ENCODE results near the gene RRP12.
"Not testable (repeated sequence)": the region's sequence is repeated elsewhere in the genome, so short reads cannot be mapped to it uniquely, and the experiment has no call there.

The RRP12 gene, protein sequence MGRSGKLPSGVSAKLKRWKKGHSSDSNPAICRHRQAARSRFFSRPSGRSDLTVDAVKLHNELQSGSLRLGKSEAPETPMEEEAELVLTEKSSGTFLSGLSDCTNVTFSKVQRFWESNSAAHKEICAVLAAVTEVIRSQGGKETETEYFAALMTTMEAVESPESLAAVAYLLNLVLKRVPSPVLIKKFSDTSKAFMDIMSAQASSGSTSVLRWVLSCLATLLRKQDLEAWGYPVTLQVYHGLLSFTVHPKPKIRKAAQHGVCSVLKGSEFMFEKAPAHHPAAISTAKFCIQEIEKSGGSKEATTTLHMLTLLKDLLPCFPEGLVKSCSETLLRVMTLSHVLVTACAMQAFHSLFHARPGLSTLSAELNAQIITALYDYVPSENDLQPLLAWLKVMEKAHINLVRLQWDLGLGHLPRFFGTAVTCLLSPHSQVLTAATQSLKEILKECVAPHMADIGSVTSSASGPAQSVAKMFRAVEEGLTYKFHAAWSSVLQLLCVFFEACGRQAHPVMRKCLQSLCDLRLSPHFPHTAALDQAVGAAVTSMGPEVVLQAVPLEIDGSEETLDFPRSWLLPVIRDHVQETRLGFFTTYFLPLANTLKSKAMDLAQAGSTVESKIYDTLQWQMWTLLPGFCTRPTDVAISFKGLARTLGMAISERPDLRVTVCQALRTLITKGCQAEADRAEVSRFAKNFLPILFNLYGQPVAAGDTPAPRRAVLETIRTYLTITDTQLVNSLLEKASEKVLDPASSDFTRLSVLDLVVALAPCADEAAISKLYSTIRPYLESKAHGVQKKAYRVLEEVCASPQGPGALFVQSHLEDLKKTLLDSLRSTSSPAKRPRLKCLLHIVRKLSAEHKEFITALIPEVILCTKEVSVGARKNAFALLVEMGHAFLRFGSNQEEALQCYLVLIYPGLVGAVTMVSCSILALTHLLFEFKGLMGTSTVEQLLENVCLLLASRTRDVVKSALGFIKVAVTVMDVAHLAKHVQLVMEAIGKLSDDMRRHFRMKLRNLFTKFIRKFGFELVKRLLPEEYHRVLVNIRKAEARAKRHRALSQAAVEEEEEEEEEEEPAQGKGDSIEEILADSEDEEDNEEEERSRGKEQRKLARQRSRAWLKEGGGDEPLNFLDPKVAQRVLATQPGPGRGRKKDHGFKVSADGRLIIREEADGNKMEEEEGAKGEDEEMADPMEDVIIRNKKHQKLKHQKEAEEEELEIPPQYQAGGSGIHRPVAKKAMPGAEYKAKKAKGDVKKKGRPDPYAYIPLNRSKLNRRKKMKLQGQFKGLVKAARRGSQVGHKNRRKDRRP (N-terminal part only)

DNA sequence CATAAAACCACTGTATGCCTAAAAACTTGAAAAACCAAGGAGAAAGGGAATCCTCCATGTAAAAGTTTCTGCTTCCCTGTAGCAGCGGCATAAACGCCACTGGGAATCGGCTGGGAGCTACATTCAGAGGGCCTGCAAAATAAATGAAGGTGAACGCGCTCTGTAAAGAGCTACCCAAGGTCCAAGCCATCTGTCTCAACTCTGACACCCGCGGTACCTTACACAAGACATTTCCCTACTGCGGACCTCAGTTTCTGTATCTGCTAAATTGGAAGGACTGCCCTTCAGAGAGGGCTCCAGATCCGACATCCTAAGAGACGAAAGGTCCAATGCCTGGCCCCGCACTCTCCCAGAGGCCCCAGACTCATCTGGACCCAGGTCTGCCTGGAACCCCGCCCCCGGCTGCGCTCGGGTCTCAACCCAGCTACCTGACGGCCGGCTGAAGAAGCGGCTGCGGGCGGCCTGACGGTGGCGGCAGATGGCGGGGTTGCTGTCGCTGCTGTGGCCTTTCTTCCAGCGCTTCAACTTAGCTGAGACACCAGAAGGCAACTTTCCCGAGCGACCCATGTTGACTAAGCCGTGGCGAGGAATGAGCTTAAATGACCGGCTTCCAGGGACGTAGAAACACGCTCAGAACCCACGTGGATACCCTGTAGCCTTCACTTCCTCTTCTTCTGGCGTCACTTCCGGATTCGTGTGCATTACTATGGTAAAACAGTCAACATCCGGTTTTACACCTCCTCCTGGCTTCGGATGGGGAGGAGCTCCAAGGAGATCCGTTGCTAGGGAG is at the start of gene RRP12:
RRP12 (minus strand) TSS at position 676 of the 790 bp plus-strand sequence; CDS start at position 567, 109 bp downstream.
- peak; percentile 85 for DNase-seq (ENCODE audit: low spot score)

DNA sequence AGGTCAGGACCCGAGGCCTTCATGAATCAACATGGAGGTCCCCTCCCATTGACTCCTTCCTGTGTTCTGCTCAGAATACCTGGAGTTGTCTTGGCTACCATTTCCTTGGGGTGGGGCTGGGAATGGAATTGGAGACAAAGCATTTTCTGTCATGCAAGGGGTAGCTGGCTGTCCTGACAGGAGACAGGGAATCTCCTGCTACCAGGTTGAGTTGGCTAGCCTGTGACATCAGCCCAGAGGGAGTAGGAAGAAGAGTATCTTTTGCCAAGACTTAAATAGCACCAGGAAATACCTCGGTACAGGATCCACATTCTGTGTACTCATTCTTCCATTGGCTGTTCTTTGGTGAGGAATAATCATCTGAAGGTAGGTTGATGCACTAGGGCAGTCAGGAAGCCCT is 49.7 kb upstream of the RRP12 start:
- no peak for DNase-seq (ENCODE audit: low spot score)

- peak; percentile 92 for DNase-seq (ENCODE audit: low spot score)
These were observed 44.8 kb upstream of the RRP12 start, which contains the start of the genes EXOSC1 and ZDHHC16 for GRCh38 chr10:97445722-97446639. Gene EXOSC1 (minus strand): TSS chr10:97446006. CDS start chr10:97445985, 21 bp downstream. Gene ZDHHC16 (plus strand): TSS chr10:97446175. CDS start chr10:97451676, 5,501 bp downstream.

GRCh38 chr10:97445357-97445721 is 44.2 kb upstream of the RRP12 start:
- DNase-seq (ENCODE audit: low spot score), result no peak

- no peak for DNase-seq (ENCODE audit: low spot score)
These were observed 43.1 kb upstream of the RRP12 start for GRCh38 chr10:97444212-97444611.

DNA sequence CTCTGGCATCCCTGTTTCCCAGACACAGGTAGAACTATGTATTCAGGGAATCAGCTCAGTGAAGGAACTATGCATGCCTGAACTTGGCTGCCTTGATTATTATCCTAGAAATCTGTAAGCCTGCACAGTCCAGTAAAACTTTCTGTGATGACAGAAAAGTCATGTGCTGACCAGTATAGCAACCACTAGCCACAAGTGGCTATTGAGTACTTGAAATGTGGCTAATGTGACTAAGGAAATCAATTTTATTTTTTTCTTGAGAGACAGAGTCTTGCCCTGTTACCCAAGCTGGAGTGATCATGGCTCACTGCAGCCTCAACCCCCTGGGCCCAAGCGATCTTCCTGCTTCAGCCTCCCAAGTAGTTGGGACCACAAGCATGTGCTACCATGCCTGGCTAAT is 41.1 kb upstream of the RRP12 start:
- no peak for DNase-seq (ENCODE audit: low spot score)

DNA sequence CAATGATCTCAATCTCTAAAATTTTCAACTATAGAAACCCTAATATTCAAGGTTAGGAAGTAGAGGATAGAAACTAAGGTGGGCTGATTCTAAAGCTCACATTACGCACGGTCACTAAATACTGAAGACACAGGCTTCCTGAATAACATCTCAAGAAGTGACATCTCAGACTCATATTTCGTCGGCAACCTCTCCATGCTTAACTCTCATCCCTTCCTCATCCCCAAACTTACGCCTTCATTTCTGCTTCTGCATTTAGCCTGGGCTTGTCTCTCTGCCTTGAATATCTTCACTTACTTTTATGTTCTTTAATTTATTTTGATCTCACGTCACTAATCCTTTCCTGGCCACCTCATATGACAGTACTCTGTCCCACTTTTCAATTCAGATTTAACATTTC is 34.1 kb upstream of the RRP12 start:
- no peak for DNase-seq (ENCODE audit: low spot score)

DNA sequence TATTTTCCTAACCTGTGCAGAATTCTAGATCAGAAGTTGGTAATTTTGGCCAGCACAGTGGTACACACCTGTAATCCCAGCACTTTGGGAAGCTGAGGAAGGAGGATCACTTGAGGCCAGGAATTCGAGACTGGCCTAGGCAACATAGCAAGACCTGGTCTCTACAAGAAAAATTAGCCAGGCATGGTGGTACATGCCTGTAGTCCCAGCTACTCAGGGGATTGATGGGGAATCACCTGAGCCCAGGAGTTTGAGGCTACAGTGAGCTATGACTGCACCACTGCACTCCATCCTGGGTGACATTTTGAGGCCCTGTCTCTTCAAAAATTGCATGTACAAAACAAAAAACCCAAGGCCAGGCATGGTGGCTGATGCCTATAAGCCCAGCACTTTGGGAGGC is 33.4 kb upstream of the RRP12 start:
- DNase-seq (ENCODE audit: low spot score), result no peak

GRCh38 chr10:97434055-97434454 is 32.9 kb upstream of the RRP12 start:
- no peak for DNase-seq (ENCODE audit: low spot score)

DNA sequence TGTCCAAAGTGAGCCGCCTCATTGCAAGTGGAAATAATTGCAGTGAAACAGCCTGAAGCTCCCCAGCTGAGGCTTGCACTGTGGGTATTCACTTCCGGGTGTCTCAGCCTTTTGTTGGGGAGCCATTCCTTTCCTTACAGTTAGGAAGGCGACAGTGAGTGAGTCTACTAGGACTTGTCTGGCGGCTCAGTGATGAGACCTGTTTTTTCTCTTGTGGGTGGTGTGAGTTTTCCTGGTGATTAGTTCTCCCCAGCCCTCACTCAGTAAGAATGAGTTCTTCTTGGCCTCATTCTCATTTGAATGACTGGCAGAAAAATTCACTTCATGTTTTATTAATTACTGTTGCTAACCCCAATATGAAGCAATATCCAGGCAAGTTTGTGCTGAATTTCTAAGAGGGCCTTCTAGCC is 27.4 kb upstream of the RRP12 start:
- no peak for DNase-seq (ENCODE audit: low spot score)

DNA sequence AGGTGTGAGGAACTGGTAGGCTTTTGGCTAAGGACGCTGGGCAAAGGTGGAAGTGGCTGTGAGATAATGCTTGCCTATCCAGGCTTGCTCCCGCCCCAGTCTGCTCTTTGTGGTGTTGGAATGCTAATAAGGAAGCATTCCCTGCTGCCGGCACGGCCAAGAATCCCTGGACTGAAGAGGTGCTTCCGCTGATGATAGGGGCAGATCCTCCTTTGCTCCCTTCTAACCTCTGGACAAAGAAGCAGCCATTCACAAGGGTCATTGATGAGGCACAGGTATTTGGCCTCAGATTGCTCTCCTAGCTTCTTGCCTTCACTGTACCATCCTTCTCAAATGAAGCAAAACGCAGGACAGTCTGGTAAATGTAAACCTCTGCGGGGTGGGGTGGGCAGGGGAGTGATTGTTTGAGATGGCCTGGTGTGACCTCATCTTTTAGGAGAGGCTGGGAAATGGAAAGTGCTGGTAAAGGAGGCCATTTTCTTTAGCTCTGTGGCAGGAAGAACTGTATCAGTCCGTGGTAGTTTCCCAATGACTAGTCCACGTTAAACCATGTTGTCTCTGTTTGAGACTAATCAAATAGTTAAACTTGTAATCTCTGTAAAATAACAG is 26.5 kb upstream of the RRP12 start:
- no peak for DNase-seq (ENCODE audit: low spot score)

GRCh38 chr10:97426776-97427570 is 25.8 kb upstream of the RRP12 start:
- no peak for DNase-seq (ENCODE audit: low spot score)

DNA sequence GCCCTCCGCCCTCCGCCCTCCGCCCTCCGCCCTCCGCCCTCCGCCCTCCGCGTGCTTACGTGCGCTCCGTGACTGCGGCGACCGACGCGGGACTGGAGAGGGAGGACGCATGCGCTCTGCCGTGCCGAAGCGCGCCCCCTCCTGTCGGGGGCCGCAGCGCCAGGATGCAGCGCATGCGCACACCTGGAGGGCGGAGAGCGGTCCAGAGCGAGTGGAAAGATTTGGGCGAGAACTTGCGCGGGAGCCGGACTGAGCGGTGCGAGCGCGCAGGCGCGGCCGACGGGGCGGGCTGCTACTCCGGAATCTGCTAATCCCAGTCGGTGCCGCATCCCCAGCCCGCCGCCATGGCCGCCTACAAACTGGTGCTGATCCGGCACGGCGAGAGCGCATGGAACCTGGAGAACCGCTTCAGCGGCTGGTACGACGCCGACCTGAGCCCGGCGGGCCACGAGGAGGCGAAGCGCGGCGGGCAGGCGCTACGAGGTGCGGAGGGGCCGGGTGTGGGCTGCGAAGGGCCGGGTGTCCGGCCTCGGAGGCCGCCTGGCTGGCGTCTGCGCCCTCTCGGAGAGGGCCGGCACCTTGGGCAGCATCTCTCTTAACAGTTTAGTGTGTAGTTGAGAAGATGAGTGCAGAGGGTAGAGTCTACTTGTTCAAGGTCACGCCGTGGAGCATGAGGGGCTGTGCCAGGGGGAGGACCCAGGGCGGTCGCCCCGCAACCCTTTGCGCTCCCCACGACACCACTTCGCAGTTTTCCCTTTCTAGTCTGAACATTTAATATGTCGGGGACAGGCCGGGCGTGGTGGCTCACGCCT is 25.0 kb upstream of the RRP12 start, which contains the start of gene PGAM1:
PGAM1 (plus strand) TSS at position 228 of the 812 bp plus-strand sequence; CDS start at position 345, 117 bp downstream.
- DNase-seq (ENCODE audit: low spot score), result peak; percentile 98

- not testable (repeated sequence) for DNase-seq (ENCODE audit: low spot score)
These were observed 22.6 kb upstream of the RRP12 start for GRCh38 chr10:97423757-97424098.

DNA sequence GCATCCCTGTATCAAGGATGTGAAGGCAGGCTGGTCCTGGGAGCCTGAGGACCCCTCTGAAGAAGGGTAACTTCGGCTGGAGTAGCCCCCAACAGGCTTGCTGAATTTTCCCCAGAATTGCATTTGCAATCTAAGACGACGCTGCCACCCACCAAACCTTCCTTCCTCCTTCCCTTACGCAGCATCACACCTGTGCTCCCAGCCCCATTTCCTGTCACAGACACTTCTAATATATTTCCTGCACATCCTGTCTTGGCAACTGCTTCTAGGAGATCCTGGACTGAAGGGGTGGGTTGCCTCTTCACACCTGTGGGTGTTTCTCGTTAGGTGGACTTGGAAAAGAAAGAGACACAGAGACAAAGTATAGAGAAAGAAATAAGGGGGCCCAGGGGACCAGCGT is 15.4 kb upstream of the RRP12 start:
- no peak for DNase-seq (ENCODE audit: low spot score)

GRCh38 chr10:97412891-97413304 is 11.8 kb upstream of the RRP12 start:
- DNase-seq (ENCODE audit: low spot score), result no peak

DNA sequence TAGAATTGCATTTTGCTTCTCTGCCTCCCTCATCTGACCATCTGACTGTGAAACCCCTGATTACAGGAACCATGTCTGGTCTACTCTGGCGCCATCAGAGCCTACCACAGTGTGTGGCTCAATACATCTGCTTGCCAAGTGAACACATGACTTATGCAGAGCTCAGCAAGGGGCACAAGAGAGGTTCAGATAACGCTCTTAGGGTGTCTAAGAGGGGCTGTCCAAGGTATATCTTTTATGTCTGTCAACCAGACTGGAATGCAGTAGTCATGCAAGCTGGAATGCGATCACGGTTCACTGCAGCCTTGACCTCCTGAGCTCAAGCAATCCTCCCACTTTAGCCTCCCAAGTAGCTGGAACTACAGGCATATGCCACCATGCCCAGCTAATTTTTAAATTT is 10.3 kb upstream of the RRP12 start:
- no peak for DNase-seq (ENCODE audit: low spot score)

DNA sequence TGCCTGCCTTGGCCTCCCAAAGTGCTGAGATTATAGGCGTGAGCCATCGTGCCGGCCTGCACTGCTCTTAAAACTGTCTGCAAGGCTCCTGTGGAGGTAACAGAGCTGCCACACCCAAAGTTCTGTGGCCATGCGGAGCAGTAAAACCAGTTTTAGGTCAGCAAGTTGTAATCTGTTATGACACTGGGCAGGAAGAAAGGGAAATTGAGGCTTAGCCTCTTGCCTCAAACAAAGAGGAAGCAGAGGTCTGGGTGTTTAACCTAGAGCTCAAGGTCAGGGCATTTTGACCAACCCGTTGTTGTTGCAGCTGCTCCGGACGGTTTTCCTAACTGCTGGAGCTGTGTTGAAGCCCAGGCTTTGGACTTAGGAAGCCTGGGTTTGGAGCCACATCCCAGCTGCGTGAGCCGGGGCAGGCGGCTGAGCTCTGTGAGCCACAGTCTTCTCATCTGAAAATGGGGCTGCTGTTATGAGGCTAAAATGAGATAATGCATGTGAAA is 7.4 kb upstream of the RRP12 start:
- no peak for DNase-seq (ENCODE audit: low spot score)
